Naive thymus-derived CD8-positive, alpha-beta T cell (primary cell): Measurements from ENCODE around the gene C12orf43. TPM values are rescaled to one million over a fixed set of nuclear protein-coding genes. Genes with fewer than 3 reads are reported as not detected.

Experiments used
- ATAC-seq, 2 donors: fragments of 150-1000 bp; cut with Tn5 transposase in 1 of 2; sonication (Bioruptor Pico), chemical (Tn5 transposase) in 1 of 2; 1 replicate in 1 of 2; 2 replicates in 1 of 2; pipeline ENCODE4 v1.10.0; 2021; ENCODE audit warnings: mild to moderate bottlenecking in 2 of 2, moderate library complexity in 2 of 2
- POLR2A ChIA-PET: fragments of 350-600 bp; sonication (Branson Sonifier 250); formaldehyde crosslinking; loops from one replicate; lab custom pipeline; 2021; ENCODE audit warnings: antibody characterized with exemption; lab: Charles Lee
- DNase-seq, 10 donors: peaks; one replicate each; pipeline versions ENCODE4 v3.0.0 to v3.0.0-alpha.2; 2020 to 2022
- H3K27ac Mint-ChIP-seq, 10 donors: one replicate each; pipeline ENCODE4 v1.8.0; 2020 to 2022; ENCODE audit warnings: mild to moderate bottlenecking in 10 of 10, mixed read lengths in 10 of 10, moderate library complexity in 4 of 10, inconsistent platforms in 1 of 10
- H3K27me3 Mint-ChIP-seq, 5 donors: one replicate each; pipeline ENCODE4 v1.8.0; 2021 to 2022; ENCODE audit warnings: mixed read lengths in 5 of 5
- H3K36me3 Mint-ChIP-seq, 3 donors: one replicate each; pipeline ENCODE4 v1.8.0; 2020 to 2022; ENCODE audit warnings: mixed read lengths in 3 of 3, mild to moderate bottlenecking in 2 of 3, inconsistent platforms in 1 of 3
- H3K4me1 Mint-ChIP-seq, 4 donors: one replicate each; pipeline ENCODE4 v1.8.0; 2021 to 2022; ENCODE audit warnings: mixed read lengths in 4 of 4
- H3K4me3 Mint-ChIP-seq, 10 donors: one replicate each; pipeline ENCODE4 v1.8.0; 2020 to 2022; ENCODE audit warnings: mild to moderate bottlenecking in 10 of 10, mixed read lengths in 10 of 10, moderate library complexity in 6 of 10, inconsistent platforms in 1 of 10
- H3K9me3 Mint-ChIP-seq, 9 donors: one replicate each; pipeline ENCODE4 v1.8.0; 2020 to 2022; ENCODE audit warnings: mixed read lengths in 9 of 9, mild to moderate bottlenecking in 3 of 9, inconsistent platforms in 1 of 9, moderate library complexity in 1 of 9
- polyA plus RNA-seq, 3 donors: library from polyadenylated mRNA; unstranded; fragments of 300-500 nt; fragmentation: Illumina TruSeq; gene quantifications; one replicate each; pipeline ENCODE4 v1.2.3, GENCODE V29; 2021
- total RNA-seq, 8 experiments: library from RNA in 2 of 8; stranded (reverse) in 2 of 8; gene quantifications; one replicate each; pipeline ENCODE4 v1.2.3 and lab custom pipeline; 2021 to 2026

The C12orf43 gene
- total and polyA plus RNA-seq, 5 experiments from 2014 or later, result 18.1 to 26.0 (median 23.4) TPM

- Mint-ChIP-seq H3K27me3 (peaks cover 7 to 30% (median 14%) of the 10 kb centered on the region in 5 donors), H3K9me3 (peaks cover 0 to 11% (median 0%) of the 10 kb centered on the region in 9 donors), H3K4me3 (no peak overlapping the region), H3K27ac (peak overlapping the region in 1 of 10 donors; percentile 34), H3K36me3 (peaks cover 0 to 11% (median 4%) of the 10 kb centered on the region in 3 donors), H3K4me1 (peaks cover 0 to 13% (median 0%) of the 10 kb centered on the region in 4 donors)
- DNase-seq (no peak), ATAC-seq (no peak)
- POLR2A ChIA-PET, result no interaction called here
Observed at GRCh38 chr12:120993496-120993895, 22.8 kb downstream of the C12orf43 start.

GRCh38 chr12:120992989-120993388, 23.3 kb downstream of the C12orf43 start:
- Mint-ChIP-seq H3K27ac (no peak overlapping the region), H3K36me3 (peaks cover 0 to 11% (median 4%) of the 10 kb centered on the region in 3 donors), H3K27me3 (peaks cover 8 to 30% (median 14%) of the 10 kb centered on the region in 5 donors), H3K4me1 (peaks cover 0 to 13% (median 0%) of the 10 kb centered on the region in 4 donors), H3K9me3 (peaks cover 0 to 11% (median 0%) of the 10 kb centered on the region in 9 donors), H3K4me3 (no peak overlapping the region)
- no peak for ATAC-seq
- POLR2A ChIA-PET, result no interaction called here
- DNase-seq, result no peak

DNA sequence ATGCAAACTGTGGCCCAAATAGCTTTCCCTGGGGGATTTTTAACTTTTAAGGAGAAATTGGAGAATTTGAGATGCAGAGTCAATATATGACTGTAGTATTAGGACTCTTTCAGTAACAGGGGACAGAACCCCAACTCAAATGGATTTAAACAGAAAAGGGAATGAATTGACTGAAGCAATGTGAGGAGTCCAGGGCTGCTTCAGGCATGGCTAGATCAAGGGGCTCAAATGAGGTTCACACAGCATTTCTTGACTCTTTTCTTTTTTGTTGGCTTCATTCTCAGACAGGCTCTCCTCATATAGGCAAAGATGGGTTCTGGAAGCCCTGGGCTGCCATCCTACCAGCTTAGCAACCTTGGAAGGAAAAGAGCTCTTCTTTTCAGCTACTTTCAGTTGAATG, 24.3 kb downstream of the C12orf43 start:
- Mint-ChIP-seq H3K4me1 (peaks cover 0 to 13% (median 0%) of the 10 kb centered on the region in 4 donors), H3K4me3 (no peak overlapping the region), H3K27me3 (peaks cover 8 to 30% (median 14%) of the 10 kb centered on the region in 5 donors), H3K36me3 (peaks cover 0 to 11% (median 4%) of the 10 kb centered on the region in 3 donors), H3K9me3 (peaks cover 0 to 11% (median 0%) of the 10 kb centered on the region in 9 donors), H3K27ac (no peak overlapping the region)
- POLR2A ChIA-PET, result no interaction called here
- ATAC-seq (no peak), DNase-seq (no peak)

DNA sequence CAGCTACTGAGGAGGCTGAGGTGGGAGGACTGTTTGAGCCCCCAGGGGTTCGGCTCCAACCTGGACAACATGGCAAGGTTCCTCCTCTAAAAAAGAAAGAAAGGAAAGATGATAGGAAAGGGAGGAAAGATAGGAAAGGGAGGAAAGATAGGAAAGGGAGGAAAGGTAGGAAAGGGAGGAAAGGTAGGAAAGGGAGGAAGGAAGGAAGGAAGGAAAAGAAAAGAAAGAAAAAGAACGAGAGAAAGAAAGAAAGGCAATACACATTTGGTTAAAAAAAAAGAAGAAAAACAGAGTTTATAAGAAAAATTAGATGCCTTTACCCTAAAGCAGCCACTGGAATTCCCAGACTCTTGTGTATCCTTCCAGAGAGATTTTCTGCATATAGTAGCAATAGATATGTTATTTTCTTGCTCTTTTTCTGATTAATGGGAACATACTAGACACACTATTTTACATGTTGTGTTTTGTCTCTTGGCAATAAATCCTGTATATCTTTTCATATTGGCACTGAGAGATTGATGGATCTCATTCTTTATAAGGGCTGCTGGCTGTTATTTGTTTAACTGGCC, 25.7 kb downstream of the C12orf43 start:
- no peak overlapping the region for H3K27ac Mint-ChIP-seq
- H3K36me3 Mint-ChIP-seq, result peaks cover 0 to 8% (median 2%) of the 10 kb centered on the region in 3 donors
- H3K4me3 Mint-ChIP-seq, result no peak overlapping the region
- H3K4me1 Mint-ChIP-seq, result peaks cover 0 to 11% (median 0%) of the 10 kb centered on the region in 4 donors
- ATAC-seq, result no peak
- POLR2A ChIA-PET, result no interaction called here
- no peak for DNase-seq
- peaks cover 8 to 26% (median 14%) of the 10 kb centered on the region in 5 donors for H3K27me3 Mint-ChIP-seq
- peaks cover 0 to 8% (median 0%) of the 10 kb centered on the region in 9 donors for H3K9me3 Mint-ChIP-seq

- no peak for ATAC-seq
- no peaks in the 10 kb centered on the region for H3K9me3 Mint-ChIP-seq
- no peak for DNase-seq
- H3K27me3 Mint-ChIP-seq, result peaks cover 7 to 18% (median 7%) of the 10 kb centered on the region in 5 donors
- peak overlapping the region in 1 of 10 donors; percentile 66 for H3K27ac Mint-ChIP-seq
- peaks cover 0 to 3% (median 0%) of the 10 kb centered on the region in 4 donors for H3K4me1 Mint-ChIP-seq
- POLR2A ChIA-PET, result interaction anchor here (0.7 kb wide), 1 partner anchor 136 kb away, joined by 3 read pairs; no protein-coding TSS in a partner anchor
- no peaks in the 10 kb centered on the region for H3K36me3 Mint-ChIP-seq
- H3K4me3 Mint-ChIP-seq, result no peak overlapping the region
Observed at GRCh38 chr12:120989687-120990086, 26.6 kb downstream of the C12orf43 start.

DNA sequence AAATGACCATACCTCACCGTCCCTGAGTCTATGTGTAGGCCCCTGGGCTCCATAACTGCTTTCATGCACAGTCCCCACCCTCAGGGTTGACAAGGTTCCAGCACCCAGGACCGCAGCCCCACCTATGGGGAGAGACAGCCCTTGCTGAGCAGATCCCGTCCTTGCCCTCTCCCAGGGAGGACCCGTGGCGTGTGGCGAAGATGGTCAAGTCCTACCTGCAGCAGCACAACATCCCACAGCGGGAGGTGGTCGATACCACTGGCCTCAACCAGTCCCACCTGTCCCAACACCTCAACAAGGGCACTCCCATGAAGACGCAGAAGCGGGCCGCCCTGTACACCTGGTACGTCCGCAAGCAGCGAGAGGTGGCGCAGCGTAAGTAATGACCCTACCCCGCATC, 27.6 kb downstream of the C12orf43 start:
- POLR2A ChIA-PET, result no interaction called here
- DNase-seq (no peak), ATAC-seq (no peak)
- no peaks in the 10 kb centered on the region for H3K36me3 Mint-ChIP-seq
- peak overlapping the region in 1 of 10 donors; percentile 21 for H3K27ac Mint-ChIP-seq
- H3K27me3 Mint-ChIP-seq, result peaks cover 4 to 13% (median 4%) of the 10 kb centered on the region in 5 donors
- H3K9me3 Mint-ChIP-seq, result no peaks in the 10 kb centered on the region
- H3K4me1 Mint-ChIP-seq, result peaks cover 0 to 2% (median 0%) of the 10 kb centered on the region in 4 donors
- H3K4me3 Mint-ChIP-seq, result no peak overlapping the region

- H3K36me3 Mint-ChIP-seq, result no peaks in the 10 kb centered on the region
- ATAC-seq, result no peak
- H3K4me1 Mint-ChIP-seq, result peaks cover 0 to 2% (median 0%) of the 10 kb centered on the region in 4 donors
- POLR2A ChIA-PET, result no interaction called here
- no peaks in the 10 kb centered on the region for H3K9me3 Mint-ChIP-seq
- H3K27ac Mint-ChIP-seq, result no peak overlapping the region
- no peak overlapping the region for H3K4me3 Mint-ChIP-seq
- peaks cover 2 to 11% (median 4%) of the 10 kb centered on the region in 5 donors for H3K27me3 Mint-ChIP-seq
- no peak for DNase-seq
Observed at GRCh38 chr12:120988234-120988633, 28.1 kb downstream of the C12orf43 start.

DNA sequence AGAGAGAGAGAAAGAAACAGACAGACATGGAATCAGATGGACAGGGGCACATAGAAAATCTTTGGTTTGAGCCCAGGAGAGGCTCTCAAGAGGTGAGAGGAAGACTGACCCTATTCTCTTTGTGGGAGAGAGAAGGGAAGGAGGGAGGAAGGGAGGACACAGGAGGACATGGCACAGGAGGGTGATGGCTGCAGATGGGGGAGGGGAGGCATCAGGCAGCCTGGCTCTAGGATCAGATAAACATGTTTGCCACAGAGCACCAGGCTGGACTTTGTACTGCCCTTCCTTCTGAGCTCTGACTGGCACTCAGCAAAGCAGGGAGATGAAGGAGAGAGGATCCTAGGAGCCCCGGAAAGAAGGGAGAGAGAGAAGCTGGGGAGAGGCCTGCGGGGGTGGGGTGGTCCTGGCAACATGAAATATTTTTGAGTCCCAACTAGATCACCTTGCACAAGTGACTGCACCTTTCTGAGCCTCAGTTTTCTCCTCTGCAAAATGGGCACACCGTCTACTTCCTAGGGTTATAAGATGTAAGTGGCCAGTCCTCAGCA, 31.9 kb downstream of the C12orf43 start:
- ATAC-seq, result no peak
- Mint-ChIP-seq H3K4me3 (no peak overlapping the region), H3K27ac (peak overlapping the region in 1 of 10 donors; percentile 3), H3K9me3 (no peaks in the 10 kb centered on the region), H3K27me3 (peaks cover 0 to 4% (median 2%) of the 10 kb centered on the region in 5 donors), H3K36me3 (no peaks in the 10 kb centered on the region), H3K4me1 (peaks cover 0 to 2% (median 0%) of the 10 kb centered on the region in 4 donors)
- POLR2A ChIA-PET, result interaction anchor here (0.7 kb wide), 1 partner anchor 1114 kb away, joined by 3 read pairs; no protein-coding TSS in a partner anchor
- DNase-seq, result no peak

- H3K9me3 Mint-ChIP-seq, result no peaks in the 10 kb centered on the region
- H3K4me1 Mint-ChIP-seq, result peaks cover 0 to 2% (median 0%) of the 10 kb centered on the region in 4 donors
- DNase-seq, result no peak
- peak overlapping the region in 1 of 10 donors; percentile 33 for H3K27ac Mint-ChIP-seq
- POLR2A ChIA-PET, result interaction anchor here (0.7 kb wide), 1 partner anchor 1113 kb away, joined by 3 read pairs; no protein-coding TSS in a partner anchor
- H3K27me3 Mint-ChIP-seq, result peaks cover 0 to 3% (median 2%) of the 10 kb centered on the region in 5 donors
- H3K4me3 Mint-ChIP-seq, result no peak overlapping the region
- no peak for ATAC-seq
- no peaks in the 10 kb centered on the region for H3K36me3 Mint-ChIP-seq
Observed at GRCh38 chr12:120983759-120984158, 32.5 kb downstream of the C12orf43 start.

- Mint-ChIP-seq H3K4me3 (no peak overlapping the region), H3K9me3 (no peaks in the 10 kb centered on the region), H3K27me3 (peaks cover 0 to 3% (median 0%) of the 10 kb centered on the region in 5 donors), H3K4me1 (peaks cover 0 to 2% (median 0%) of the 10 kb centered on the region in 4 donors), H3K36me3 (no peaks in the 10 kb centered on the region), H3K27ac (no peak overlapping the region)
- POLR2A ChIA-PET, result no interaction called here
- DNase-seq (no peak), ATAC-seq (no peak)
Observed at GRCh38 chr12:120982659-120983058, 33.6 kb downstream of the C12orf43 start.

- Mint-ChIP-seq H3K36me3 (no peaks in the 10 kb centered on the region), H3K4me3 (no peak overlapping the region), H3K27me3 (peaks cover 0 to 3% (median 0%) of the 10 kb centered on the region in 5 donors), H3K9me3 (no peaks in the 10 kb centered on the region), H3K4me1 (peaks cover 0 to 2% (median 0%) of the 10 kb centered on the region in 4 donors), H3K27ac (no peak overlapping the region)
- DNase-seq (no peak), ATAC-seq (no peak)
- POLR2A ChIA-PET, result no interaction called here
Observed at GRCh38 chr12:120981407-120981941, 34.8 kb downstream of the C12orf43 start.

DNA sequence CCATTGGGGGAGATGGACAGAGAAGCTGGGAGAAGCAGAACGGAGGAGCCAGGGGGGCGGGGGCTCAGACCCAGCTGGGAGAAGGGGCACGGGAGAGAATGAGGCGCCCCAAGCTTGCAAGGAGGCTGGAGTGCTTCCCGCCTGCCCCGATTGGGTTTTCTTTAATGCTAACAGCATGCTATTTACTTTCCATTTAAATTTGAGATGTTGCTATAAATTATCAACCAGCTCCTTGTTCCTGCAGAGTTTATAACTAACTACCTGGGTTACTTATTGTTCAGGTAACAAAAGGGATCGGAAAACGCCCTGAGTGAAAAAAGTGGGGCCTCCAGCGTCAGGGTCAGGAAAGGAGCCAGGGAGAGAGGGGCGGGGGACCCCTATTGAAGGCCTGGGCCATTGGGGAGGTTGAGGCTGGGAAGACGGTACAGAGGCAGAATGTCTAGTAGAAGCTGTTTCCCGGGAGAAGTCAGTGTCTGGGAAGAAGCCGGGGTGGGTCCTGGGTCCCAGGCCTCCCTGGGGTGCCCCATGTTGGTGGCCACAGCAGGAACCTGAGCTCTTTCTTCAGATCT, 35.4 kb downstream of the C12orf43 start:
- H3K36me3 Mint-ChIP-seq, result no peaks in the 10 kb centered on the region
- POLR2A ChIA-PET, result no interaction called here
- ATAC-seq, result no peak

More for the DNA sequence above, 35.4 kb downstream of the C12orf43 start:
- Mint-ChIP-seq H3K27ac (no peak overlapping the region), H3K4me3 (no peak overlapping the region), H3K27me3 (peaks cover 0 to 3% (median 0%) of the 10 kb centered on the region in 5 donors), H3K4me1 (peaks cover 0 to 2% (median 0%) of the 10 kb centered on the region in 4 donors), H3K9me3 (no peaks in the 10 kb centered on the region)
- no peak for DNase-seq
